Activated T-cell treated with anti-CD3 and anti-CD28 coated beads for 48 hours (primary cell): ENCODE measurements around the gene INO80.
"Not testable (repeated sequence)": the region's sequence is repeated elsewhere in the genome, so short reads cannot be mapped to it uniquely, and the experiment has no call there.

Experiments used
- DNase-seq: peaks from one replicate; pipeline ENCODE4 v3.0.0-alpha.2; 2020; ENCODE audit warnings: low read depth

The INO80 gene

DNA sequence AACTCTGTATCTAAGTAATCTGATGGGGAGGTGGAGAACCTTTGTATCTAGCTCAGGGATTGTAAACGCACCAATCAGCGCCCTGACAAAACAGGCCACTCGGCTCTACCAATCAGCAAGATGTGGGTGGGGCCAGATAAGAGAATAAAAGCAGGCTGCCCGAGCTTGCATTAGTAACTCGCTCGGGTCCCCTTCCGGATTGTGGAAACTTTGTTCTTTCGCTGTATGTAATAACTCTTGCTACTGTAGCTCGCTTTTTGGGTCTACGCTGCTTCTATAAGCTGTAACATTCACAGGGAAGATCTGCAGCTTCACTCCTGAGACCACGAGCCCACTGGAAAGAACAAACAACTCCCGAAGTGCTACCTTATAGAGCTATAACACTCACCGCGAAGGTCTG lies 153.8 kb downstream of the INO80 start:
- not testable (repeated sequence) for DNase-seq

DNA sequence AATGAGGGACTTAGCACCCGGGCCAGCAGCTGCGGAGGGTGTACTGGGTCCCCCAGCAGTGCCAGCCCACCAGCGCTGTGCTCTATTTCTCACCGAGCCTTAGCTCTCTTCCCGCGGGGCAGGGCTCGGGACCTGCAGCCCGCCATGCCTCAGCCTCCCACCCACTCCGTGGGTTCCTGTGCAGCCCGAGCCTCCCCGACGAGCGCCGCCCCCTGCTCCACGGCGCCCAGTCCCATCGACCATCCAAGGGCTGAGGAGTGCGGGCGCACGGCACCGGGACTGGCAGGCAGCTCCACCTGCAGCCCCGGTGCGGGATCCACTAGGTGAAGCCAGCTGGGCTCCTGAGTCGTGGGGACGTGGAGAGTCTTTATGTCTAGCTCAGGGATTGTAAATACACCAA lies 154.3 kb downstream of the INO80 start:
- not testable (repeated sequence) for DNase-seq

DNA sequence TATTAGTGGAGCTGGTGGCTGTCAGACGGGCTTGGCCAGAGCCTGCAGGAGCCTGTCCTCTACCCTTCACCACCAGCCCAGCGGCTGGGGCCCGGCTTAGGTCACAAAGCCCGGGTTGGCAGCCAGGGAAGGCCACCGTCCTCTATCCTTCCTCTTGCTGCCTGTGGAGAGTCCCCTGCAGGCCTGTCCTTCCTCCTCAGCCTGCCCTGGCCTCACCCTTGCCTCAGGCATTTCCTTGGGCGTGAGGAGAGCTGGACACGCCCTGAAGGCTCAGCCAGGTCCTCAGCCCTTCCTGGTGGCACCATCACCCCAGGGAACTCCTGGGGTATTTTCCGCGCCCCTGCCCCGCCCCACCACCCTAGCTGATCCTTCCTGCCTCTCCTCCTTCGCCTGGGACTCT lies 155.2 kb downstream of the INO80 start:
- DNase-seq: no peak

DNA sequence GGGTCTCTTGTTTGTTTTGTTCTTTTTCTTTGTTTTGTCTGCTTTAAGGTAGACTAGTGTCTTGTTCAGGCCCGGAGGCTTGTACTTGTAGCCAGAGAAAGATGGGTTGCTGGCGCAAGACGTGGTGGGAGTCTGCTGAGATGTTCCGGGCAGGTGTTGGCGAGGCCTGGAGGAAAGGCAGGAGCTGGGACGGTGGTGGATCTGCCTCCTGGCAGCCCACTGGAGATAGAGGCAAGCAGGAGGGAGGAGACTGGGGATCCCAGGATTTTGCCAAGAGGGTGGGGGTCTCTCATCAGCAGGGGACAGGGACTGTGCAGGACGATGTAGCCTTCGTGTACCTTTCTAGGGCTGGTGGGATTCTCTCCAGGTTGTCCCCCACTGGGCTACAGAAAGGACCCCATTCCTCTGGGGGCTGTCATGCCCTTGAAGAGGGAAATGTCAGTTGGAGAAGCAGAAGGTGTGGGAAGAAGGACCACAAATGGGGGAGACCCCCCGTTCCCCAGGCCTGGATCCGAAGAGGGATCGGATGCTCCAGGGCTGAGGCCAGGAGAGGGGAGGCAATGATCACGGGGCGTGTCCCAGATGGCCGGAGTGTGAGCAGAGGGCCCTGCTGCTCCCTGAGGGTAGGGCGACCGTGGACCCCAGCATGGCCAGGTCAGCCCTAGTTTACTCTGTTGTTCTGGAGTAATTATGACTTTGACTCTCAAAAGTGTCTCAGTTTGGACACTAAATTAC lies 155.8 kb downstream of the INO80 start:
- DNase-seq: no peak

DNA sequence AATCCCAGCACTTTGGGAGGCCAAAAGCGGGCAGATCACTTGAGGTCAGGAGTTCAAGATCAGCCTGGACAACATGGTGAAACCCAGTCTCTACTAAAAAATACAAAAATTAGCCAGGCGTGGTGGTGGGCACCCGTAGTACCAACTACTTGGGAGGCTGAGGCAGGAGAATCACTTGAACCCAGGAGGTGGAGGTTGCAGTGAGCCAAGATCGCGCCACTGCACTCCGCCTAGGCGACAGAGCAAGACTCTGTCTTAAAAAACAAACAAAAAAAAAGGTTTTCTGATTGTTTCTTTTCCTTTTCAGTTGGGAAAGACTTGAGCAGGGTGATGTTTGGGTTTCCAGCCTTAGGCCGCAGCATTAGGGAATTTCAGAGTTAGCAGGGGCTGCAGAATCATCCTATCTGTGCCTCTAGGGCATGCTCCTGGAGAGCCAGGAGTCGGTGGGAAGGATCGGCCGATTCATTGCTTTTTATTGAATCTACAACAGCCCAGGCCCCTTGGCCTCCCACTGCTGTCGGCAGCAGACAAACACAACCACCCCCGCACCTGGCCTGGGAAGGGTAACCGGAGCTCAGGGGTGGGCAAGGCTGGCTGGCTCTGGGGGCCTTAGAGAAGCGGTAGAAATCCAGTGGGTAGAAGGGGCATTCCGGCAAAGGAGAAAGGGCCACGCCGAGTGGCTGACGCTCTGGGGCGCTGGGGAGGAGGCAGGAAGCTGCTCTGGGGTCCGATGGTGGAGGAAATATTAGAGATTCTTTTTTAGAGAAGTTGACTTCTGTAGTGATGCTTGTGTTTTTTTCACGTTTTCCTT lies 156.5 kb downstream of the INO80 start:
- DNase-seq: no peak

DNA sequence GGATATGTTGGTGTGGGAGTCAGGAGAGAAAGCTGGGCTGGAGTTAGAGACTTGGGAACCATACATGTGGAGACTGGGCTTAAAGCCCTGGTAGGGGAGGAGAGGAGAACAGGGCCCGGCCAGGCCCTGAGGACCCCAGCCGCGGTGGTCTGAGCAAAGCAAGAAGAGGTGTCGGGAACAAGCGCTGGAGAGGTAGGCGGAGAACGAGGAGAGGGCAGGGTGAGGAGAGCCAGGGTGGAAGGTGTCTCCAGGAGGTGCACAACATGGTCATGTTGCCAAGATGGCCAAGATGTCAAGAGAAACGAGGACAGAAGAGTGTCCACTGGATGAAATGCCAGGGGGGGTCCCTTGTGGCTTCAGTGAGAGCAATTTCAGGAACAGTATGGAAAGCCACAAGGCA lies 157.4 kb downstream of the INO80 start:
- DNase-seq: no peak

DNA sequence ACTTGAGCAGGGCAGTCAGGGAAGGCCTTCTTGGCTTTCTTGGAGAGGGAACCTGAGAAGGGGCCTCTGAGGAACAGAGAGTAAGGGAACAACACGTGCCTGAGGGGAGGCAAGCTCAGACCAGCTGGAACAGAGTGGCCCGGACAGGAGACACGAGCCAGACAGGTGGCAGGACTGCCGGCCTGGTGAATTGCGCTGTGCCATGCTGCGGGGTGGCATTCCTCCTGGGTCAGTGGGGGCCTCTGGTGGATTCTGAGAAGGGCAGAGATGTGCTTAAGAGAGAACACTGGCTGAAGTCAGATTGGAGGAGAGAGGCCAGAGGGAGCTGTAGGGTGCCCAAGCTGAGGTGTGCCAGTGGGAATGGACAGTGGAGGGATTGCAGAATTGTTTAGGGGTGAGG lies 157.9 kb downstream of the INO80 start:
- DNase-seq: no peak

DNA sequence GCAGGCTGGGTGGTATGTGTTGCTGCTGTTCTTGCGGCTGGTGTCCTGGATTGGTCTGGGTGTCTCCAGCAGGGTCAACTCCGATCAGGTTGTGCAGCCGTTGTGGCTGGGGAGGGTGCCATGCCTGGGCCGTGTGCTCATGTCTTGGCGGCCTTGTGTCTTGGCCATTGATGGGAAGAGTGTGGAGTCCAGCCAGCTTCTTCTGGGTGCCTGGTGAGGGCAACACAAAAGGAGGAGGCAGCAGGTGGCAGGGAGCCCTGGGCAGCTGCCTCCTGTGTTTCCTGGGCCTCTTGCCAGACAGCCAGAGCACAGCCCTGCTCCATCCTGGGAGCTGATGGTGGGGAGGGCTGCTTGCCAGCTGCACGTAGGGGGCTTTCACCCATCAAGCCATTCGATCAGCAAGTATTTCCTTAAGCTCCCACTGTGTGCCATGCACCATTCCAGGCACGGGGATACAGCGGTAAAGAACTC lies 158.5 kb downstream of the INO80 start:
- DNase-seq: no peak

DNA sequence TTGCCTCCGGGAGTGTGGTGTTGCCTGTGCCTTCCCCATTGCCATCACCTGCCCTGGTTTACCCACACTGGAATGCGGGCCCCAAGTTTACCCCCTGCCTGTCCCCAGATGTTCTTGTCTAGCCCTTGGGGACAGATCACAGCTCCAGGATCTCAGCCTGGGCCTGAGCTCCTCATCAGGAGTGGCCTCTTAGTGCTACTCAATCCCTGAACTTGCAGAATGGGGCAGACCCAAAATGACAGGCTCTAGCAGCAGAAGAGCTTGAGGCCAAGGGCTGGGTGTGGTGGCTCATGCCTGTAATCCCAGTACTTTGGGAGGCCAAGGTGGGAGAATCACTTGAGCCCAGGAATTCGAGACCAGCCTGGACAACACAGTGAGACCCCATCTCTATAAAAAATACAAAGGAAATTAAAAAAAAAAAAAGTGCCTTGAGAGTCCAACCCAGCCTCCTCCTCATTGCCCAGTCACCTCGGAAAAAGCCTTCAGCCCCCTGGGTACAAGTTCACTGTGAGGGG lies 159.0 kb downstream of the INO80 start:
- no peak for DNase-seq

DNA sequence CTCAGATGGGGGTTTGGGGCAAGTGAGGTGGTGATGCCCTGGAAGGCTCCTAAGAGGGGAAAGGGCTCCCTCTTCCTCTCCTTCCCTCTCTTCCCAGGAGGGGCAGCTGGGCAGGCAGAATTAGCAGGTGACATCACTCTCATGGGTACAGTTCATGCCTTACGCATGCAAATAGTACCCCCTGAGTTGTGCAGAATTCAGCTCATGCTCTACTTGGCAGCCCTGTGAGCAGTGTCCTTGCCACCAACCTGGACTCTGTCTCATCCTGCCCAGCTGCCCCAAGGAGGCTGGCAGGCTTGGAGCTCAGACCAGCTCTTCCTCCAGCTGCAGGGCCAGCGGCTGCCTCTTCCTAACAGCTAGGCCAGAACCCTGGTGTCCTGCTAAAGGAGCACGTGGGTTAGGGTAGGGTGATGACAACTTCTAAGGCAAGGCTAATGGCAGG lies 159.5 kb downstream of the INO80 start:
- DNase-seq: no peak

DNA sequence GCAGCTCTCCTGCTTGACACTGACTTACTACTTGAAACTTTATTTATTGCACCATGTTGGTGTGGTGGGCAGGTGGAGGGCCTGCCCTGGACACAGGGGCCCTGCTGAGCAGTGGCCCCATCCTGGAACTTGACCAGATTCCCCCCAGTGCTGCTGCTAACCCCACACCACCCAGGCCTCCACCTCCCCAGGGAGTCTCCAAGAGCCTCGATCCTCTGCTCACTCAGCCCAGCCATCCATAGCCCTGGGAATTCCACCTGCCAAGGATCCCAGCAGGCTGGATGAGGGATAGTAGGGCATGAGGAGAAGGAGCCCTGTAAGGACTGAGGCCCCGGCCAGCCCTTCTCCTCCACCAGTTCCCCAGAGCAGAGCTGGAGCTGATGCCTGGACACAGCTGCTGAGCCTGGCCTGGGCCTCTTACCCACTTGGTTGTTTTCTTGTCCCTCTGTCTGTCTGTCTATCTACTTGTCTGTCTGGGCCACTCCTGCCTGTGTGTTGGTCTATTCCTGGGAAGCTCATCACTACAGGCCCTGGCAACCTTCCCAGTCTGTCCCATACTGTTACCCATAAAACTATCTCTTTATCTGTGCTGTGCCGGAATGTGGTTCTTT lies 160.0 kb downstream of the INO80 start:
- no peak for DNase-seq

DNA sequence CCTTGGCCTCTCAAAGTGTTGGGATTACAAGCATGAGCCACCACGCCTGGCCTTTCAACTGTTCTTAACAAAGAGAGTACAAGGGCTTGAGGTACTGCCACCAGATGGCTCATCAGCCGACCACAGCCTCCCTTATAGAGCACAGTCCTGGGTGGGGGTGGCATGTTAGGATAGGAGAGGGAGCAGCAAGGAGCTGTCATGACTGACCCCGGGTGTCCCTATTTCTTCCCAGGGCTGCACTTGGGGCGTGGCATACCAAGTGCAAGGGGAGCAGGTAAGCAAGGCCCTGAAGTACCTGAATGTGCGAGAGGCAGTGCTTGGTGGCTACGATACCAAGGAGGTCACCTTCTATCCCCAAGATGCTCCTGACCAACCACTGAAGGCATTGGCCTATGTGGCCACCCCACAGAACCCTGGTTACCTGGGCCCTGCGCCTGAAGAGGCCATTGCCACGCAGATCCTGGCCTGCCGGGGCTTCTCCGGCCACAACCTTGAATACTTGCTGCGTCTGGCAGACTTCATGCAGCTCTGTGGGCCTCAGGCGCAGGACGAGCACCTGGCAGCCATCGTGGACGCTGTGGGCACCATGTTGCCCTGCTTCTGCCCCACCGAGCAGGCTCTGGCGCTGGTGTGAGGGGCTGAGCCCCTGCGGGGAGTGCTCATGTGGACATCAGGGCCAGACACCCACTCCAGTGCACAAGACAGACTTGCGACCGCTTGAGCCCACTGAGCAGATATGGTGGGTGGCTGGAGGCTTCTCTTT lies 160.8 kb downstream of the INO80 start:
- no peak for DNase-seq

DNA sequence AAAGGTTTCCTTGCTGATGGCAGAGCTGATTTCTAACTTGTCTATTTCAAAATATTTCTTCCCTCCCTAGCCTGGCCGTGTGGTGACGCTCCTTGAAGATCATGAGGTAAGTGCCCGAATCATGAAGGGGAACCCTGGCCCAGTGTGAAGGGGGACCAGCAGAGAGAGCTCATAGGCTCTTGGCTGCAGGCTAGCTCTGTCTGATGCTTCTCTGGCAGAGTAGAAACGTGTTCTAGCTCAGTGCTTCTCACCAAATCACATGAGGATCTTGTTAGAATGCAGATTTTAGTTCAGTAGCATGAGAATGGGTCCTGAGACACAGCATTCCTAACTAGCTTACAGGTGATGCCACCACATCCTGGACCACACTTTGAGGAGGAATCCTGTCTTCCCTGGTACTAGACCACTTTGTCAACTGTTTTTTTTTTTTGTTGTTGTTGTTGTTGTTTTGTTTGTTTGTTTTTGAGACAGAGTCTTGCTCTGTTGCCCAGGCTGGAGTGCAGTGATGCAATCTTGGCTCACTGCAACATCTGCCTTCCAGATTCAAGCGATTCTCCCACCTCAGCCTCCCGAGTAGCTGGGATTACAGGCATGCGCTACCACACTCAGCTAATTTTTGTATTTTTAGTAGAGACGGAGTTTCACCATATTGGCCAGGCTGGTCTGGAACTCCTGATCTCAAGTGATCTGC lies 161.8 kb downstream of the INO80 start:
- not testable (repeated sequence) for DNase-seq

DNA sequence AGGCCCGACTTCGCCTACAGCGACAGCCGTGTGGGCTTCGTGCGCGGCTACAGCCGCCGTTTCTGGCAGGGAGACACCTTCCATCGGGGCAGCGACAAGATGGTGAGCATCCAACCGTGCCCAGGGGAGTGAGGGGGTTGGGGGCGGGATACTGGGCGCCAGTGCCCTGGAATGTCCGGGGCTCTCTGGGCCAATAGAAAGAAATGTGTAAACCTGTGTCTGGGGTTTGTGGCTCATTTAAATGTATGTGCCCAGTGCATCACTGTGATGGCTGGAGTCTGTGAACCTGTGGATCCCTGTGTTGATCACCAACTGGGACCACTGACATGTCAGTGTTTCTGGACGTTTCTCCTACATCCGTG lies 162.4 kb downstream of the INO80 start:
- no peak for DNase-seq

DNA sequence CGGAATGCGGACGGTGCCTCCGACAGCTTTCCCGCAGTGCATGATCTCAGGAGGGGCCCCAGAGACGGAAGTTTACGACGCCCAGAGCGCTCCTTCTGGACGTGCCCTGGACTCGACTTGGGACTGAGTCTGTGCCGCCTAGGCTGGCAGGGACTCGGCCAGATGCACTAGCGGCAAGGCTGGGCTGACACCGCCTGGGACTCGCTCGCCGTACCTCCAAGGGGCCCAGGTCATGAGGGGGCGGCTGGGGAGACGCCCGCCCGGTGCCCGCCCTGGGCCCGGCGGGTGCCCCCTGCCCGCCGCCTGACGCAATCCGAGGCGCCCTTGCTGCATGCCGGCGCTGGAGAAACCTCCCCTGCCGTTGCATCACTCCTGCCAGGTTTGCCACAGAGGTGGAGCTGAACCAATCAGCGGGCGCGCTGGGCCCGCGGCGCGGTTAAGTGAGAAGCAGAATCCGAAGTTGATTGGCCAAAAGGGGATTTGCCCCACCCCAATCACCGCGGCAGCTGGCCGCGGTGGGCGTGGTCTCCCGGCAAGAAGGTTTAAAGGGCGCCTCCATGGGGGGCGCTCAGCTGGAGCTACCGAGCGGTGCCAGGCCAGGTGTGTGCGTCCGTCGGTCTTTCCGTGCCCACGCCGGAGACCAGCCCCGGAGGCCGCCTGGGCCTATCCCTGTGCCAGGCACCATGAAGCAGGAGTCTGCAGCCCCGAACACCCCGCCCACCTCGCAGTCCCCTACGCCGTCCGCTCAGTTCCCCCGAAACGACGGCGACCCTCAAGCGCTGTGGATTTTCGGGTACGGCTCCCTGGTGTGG lies 163.0 kb downstream of the INO80 start, which contains the start of gene CHAC1:
Gene CHAC1 (plus strand): TSS at position 571 of the 812 bp plus-strand sequence. CDS start 113 bp downstream, at position 684.
- DNase-seq: peak; percentile 96

DNA sequence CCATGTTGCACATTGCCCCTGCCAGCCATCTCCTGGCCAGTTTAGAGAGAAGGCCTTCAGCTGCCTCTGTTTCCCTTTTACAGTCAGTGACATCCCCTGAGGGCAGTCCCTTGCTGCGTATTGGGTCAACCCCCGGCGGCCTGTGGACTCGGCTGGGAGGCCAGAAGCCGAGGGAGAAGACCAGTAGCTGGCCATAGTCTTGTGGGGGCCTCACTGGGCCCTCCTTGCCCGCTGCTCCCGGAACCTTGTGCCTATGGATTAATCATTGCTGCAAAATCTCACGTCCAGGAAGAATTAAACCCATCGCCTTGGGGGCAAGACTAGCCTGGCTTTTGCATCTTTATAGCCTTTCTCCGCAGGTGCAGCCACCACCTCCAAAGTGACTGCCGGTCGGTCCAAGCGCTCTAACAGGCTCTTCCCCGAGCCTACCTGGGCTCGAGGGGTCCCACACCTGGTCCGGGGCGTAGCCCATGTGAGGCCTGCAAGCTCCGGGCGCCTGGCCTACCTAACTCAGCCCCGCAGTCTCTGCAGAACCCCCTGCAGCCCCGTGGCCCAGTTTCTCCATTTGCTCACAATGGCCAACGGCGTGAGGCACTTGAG lies 163.7 kb downstream of the INO80 start:
- DNase-seq: no peak

DNA sequence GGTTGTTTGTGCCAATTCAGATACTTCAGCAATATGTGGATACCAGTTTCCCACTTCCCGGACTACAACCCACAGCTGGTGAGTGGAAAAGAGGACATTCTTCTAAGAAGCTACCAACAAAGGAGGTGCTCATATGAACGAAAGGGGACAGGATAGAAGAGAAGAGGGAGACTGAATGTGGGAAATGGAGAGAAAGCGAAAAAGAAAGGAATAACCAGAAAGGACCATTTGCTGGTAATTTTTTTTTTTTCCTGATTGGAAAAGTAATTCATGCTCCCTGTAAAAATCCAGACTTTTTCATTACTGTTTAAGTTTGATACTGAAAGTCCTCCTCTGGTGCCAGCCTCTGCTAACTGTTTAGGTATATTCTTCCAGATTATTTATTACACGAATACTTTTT lies 164.3 kb downstream of the INO80 start:
- DNase-seq: no peak

DNA sequence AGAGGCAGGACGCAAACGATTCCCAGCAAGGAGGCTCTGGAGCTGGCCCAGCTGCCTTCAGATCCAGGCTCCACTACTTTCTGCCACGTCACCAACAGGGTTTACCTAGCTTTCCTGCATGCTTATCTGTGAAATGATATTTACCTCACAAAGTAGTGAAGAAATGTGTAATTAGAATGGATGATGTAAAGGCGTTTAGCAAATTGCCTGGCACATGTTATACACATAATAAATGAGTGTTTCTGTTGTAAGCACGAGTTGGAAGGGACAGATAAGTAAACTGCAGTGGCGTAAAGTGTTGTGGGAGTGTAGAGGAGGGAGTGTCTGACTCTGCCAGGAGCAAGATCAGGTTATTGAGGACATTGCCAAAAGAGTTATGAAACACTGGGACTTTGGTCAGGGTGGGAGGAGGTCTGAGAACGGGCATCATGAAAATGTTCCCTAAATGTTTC lies 166.3 kb downstream of the INO80 start:
- no peak for DNase-seq

DNA sequence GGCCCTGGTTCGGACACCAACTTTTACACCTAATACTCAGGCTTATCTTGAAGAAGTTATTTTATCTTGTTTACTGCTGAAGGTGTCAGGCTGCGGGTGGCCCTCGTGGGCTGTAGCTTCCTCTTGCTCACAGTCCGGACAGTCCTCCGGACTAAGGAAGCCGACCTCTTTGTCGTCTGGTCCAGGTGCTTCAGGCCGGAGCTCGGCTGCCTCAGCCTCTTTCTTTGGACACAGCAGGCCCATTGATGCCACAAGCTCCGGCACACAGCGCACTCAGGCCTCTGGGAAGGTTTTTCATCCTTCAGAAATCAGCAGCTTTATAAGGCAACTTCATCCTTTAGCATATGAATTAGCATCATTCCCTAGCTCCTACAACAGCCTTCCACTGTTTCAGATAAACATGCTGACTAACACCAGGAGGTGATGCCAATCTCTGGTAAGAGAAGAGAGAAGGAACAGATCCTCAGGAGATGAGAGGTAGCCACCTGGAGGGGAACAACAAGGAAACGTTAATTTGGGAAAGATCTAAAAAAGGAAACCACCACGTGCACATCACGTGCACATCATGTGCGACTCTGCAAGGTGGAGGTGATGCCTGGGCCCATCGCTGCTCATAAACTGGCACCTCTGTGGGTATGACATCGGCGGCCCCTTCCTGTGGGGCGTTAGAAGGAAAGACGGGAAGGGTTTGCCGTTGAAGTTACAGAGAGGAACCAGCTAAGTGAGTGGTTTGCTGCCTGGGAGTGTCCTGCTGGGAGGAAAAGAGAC lies 167.2 kb downstream of the INO80 start:
- no peak for DNase-seq
